Activated naive CD4-positive, alpha-beta T cell treated with anti-CD3 and anti-CD28 coated beads, Interleukin-2, amount 50 U/mL, for 16 hours (primary cell): ENCODE data around the gene ZNF79.
"Not testable (repeated sequence)": the region's sequence is repeated elsewhere in the genome, so short reads cannot be mapped to it uniquely, and the experiment has no call there.

Experiments used
- DNase-seq: peaks from one replicate; pipeline ENCODE4 v3.0.0-alpha.2; 2020

The ZNF79 gene

DNA sequence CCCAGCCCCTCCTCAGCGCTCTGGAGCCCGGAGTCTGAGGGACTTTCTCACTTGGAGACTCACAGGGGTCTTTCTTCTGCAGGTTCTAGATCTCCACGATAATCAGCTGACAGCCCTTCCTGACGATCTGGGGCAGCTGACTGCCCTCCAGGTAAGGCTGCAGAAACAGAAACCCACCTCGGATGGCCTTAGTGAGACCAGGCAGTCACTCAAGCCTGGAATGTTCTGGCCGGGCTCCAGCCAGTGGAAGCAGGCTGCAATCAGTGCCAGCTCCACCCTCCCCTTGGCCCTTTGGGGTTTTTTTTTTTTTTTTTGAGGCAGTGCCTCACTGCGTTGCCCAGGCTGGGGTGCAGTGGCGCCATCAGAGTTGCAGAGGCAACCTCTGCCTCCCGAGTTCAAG lies 34.7 kb downstream of the ZNF79 start:
- DNase-seq: no peak

DNA sequence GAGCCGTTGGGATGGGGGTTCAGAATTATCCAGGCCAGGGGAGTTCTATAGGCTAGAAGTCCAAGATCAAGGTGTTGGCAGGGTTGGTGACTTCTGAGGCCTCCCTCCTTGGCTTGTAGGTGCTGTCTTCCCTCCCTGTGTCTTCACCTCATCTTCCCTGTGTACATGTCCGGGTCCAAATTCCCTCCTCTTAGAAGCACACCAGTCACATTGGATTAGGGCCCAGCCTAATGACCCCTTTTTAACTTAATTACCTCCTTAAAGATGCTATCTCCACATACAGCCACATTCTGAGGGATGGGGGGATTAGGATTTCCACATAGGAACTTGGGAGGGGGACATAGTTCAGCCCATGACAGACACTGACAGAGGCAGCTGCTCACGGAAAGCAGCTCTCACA lies 39.2 kb downstream of the ZNF79 start:
- no peak for DNase-seq

GRCh38 chr9:127463911-127464310 lies 39.7 kb downstream of the ZNF79 start:
- no peak for DNase-seq

DNA sequence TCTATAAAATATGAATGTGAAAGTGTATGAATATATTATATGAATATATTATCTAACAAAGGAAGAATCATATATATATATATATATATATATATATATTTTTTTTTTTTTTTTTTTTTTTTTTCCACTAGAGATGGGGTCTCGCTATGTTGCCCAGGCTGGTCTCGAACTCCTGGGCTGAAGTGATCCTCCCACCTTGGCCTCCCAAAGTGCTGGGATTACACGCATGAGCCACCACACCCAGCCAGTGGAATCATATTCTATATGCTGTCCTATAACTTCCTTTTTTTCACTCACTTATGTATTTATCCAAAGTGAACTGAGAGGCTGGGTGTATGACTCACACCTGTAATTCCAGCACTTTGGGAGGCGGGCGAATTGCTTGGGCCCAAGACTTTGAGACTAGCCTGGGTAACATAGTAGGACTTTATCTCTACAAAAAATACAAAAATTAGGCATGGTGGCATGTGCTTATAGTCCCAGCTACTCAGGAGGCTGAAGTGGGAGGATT lies 42.3 kb downstream of the ZNF79 start:
- DNase-seq: not testable (repeated sequence)

- no peak for DNase-seq
These were observed 43.4 kb downstream of the ZNF79 start for GRCh38 chr9:127467621-127468020.

DNA sequence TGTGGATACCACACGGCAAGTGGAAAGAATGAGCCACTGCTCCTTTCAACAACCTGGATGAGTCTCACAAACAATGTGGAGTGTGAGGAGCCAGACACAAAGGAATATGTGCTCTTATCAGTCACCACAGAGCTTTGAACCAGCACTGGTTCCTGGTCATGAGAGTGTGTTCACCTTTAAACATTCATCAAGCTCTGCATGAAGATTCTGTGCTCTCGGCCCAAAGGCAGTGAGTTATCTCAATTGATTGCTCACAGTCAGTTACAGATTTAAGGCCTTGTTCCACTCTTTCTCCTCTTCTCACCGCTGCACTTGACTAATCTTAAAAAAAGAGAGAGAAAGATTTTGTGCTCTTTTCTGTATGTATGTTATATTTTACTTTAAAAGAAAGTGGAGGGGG lies 46.5 kb downstream of the ZNF79 start:
- no peak for DNase-seq

- no peak for DNase-seq
These were observed 49.3 kb downstream of the ZNF79 start for GRCh38 chr9:127473501-127473900.

DNA sequence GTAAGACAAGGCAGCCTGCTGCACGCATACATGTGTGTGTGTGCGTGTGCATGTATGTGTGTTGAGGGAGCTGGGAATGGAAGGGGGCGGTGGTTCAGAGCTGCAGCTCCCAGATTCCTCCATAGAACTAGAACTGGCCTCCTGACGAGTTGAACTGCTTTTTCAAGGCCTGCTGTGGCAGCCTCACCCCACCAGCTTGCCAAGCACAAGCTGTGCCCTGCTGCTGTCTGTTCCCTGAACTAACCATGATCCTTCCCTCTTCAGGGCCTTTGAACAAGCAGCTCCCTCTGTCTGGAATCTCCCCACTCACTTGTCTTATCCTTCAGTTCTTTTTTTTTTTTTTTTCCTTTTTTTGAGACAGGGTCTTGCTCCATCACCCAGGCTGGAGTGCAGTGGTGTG lies 49.8 kb downstream of the ZNF79 start:
- no peak for DNase-seq

DNA sequence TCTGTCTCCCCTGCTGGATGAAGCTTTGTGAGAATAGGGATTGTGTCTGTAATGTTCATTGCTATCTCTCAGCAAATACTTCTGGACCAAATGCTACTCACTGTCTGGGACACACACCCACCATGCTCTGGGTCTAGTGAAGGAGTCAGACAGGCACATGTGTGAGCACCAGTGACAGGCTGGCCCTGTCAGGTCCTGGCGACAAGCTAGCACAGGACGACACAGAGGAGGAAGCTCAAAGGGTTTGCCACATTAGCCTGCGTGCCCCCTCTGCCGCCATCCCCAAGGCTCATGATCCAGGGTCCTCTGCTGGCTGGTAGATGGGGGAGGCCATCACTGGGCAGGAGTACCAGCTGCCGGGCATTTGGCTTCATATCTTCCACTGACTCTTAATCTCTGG lies 50.4 kb downstream of the ZNF79 start:
- DNase-seq: no peak

- DNase-seq: no peak
These were observed 55.4 kb downstream of the ZNF79 start for GRCh38 chr9:127479507-127480081.

GRCh38 chr9:127482662-127483061 lies 58.5 kb downstream of the ZNF79 start:
- DNase-seq: no peak

DNA sequence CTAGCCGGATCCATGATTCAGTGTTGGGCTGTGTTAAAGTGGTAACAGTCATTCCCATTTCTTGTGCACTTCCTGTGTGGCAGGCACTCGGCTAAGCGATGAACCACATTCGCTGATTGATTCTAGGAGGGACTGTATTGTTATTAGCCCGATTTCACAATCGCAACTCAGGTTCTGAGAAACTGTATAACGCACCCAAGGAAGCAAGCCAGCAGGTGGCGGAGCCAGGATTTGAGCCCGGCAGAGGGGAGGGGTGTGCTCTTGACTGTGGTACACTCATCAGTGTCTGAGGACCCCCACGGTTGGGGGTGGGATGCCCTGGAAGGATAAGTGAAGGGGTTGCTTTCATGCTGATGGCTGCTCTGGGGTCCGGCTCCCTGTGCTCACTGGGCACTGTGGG lies 61.8 kb downstream of the ZNF79 start:
- DNase-seq: no peak

DNA sequence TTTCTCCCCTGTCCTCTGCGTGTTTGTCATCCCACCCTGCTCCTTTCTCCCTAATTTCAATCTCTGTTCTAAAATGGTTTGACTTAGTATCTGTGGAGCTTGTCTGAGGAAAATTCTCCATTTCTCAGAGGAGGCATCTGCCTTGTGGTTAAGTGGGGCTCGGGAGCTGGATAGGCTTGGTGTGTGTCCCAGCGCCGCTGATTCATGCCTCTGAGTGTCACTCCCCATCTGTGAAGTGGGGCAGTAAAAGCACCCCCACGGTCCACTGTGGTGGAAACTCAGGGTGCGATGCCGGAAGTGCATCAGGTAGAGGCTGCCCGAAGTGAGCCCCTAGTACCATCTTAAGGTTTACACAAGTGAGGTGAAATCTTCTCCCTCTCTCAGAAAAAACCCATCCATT lies 64.8 kb downstream of the ZNF79 start:
- no peak for DNase-seq

- DNase-seq: no peak
These were observed 65.4 kb downstream of the ZNF79 start for GRCh38 chr9:127489471-127490115.

DNA sequence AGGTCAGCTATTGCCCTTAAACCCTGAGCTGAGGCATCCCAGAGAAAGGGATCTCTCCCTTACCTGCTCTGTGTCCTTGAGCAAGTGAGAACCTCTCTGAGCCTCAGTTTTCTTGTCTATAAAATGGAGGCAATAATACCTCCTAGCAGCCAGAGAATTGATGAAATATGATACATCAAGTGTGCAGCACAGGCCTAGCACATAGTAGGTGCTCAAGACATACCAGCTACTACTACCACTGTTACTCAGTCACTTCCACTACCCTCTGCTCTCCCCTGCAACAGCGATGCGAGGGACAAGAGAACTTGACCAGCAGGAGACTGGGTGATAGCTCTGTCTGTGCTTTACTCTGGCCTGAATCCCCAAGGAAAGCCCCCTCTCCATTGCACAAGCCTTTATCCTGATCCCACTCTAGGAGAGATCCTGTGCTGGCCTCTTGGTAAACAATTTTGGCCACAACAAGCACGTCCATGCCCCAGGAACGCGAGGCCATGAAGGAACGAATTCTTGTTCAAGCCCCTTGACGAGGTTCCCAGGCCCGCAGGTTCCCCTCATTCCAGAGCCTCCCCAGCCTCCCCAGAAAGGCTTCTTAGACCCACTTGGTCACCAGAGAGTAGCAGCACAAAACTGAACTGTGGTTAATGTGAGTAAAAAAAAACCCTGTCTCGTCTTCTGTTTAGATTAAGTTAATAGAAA lies 66.5 kb downstream of the ZNF79 start:
- DNase-seq: no peak

DNA sequence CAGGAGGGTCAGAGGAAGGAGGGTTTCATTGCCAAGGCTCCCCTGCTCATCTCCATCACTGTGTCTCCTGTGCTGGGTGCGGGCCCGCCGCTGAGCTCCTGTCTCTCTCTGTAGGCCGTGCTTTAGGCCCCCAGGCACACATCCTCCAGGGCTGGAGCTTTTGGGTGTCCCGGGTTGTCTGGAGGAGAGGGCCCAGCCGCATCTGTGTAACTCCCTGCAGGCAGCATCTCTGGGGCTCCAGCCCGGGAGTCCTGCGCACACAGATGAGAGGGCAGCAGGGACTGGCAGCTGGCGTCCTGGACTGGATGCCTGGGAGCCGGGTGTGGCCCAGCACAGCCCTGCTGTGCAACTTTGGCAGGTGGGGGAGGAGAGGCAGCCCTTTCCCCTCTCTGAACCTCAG lies 67.3 kb downstream of the ZNF79 start:
- DNase-seq: no peak

DNA sequence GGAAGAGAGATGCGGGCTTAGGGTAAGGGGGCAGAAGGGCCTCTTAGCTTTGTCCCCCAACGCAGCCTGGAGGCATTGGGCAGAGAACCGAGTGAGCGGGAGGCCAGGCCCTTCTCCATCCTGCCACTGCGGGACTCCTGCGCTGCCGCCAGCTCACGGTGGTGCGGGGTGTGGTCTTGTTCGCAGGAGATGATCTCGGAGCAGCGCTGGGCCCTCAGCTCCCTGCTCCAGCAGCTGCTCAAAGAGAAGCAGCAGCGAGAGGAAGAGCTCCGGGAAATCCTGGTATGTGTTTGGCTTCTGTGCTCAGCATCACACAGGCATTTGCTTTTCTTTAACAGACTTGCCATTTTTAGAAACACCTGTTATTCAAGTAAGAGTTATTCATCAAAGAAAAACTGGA lies 68.4 kb downstream of the ZNF79 start:
- DNase-seq: no peak

DNA sequence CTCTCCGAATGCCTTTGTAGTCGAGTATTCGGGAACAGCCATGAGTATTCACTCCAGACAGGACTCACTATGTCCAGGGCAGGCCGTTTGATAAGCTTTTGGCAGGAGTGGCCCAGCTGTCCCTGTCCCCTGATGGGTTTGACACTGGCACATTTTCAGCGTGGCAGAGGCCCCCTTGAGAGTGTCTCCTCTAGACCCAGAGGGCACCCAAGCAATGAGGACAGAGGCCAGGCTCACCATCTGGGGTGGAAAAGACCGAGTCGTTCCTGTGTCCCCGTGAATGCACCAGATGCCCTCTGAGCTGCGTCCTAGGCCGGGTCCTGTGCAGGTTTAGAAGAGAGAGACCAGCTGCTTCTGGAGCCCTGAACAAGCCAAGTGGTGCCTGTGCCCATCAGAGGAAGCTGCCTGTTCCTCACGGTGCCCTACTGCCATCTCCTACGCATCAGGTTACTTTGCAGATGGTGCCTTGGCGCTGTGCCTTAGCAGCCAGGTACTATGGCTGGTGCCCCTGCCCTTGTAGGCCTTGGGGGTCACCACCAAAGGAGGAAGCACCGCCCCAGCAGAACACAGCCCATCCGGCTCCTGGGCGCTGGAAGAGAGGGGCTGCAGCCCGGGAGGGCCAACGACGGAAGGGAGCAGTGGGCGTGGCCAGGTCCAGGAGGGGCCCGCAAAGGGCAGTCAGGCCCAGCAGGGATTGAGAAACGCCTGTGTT lies 69.6 kb downstream of the ZNF79 start:
- DNase-seq: no peak

GRCh38 chr9:127494304-127494702 lies 70.1 kb downstream of the ZNF79 start:
- DNase-seq: no peak
